Measurements from ENCODE around the gene MX1.

DNA sequence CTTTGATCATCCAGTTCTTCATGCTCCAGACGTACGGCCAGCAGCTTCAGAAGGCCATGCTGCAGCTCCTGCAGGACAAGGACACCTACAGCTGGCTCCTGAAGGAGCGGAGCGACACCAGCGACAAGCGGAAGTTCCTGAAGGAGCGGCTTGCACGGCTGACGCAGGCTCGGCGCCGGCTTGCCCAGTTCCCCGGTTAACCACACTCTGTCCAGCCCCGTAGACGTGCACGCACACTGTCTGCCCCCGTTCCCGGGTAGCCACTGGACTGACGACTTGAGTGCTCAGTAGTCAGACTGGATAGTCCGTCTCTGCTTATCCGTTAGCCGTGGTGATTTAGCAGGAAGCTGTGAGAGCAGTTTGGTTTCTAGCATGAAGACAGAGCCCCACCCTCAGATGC is 32.5 kb downstream of the MX1 start:
- TF ChIP-seq, protein P1, sequence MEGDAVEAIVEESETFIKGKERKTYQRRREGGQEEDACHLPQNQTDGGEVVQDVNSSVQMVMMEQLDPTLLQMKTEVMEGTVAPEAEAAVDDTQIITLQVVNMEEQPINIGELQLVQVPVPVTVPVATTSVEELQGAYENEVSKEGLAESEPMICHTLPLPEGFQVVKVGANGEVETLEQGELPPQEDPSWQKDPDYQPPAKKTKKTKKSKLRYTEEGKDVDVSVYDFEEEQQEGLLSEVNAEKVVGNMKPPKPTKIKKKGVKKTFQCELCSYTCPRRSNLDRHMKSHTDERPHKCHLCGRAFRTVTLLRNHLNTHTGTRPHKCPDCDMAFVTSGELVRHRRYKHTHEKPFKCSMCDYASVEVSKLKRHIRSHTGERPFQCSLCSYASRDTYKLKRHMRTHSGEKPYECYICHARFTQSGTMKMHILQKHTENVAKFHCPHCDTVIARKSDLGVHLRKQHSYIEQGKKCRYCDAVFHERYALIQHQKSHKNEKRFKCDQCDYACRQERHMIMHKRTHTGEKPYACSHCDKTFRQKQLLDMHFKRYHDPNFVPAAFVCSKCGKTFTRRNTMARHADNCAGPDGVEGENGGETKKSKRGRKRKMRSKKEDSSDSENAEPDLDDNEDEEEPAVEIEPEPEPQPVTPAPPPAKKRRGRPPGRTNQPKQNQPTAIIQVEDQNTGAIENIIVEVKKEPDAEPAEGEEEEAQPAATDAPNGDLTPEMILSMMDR (IDR thresholded peaks at IDR 0.05), result no peak
- no peak for TF ChIP-seq POLR2A (IDR thresholded peaks at IDR 0.05)

All from stomach (tissue), 4 donors.